K562 (cell line): ENCODE measurements around the gene MCEMP1. TPM values are rescaled to one million over a fixed set of nuclear protein-coding genes. Genes with fewer than 3 reads are reported as not detected.

Source experiments
- CEBPG ChIP-seq, 3 experiments: fragments of 200-800 bp in 1 of 3; sonication (Bioruptor generic) in 1 of 3; sonication (generic) in 1 of 3; formaldehyde crosslinking in 1 of 3; IDR thresholded peaks in 2 of 3; conservative IDR thresholded peaks in 1 of 3; 2 replicates each; pipeline versions ENCODE4 v1.6.1 to v1.8.0; 2016 to 2022; ENCODE audit warnings: missing compliant biosample characterization in 2 of 3, missing genetic modification characterization in 2 of 3, mild to moderate bottlenecking in 1 of 3, missing genetic modification reagents in 1 of 3
- DACH1 ChIP-seq: fragments of 450-650 bp; IDR thresholded peaks from 2 replicates; pipeline ENCODE4 v1.6.1; 2018; ENCODE audit not compliant: partially characterized antibody
- ERF ChIP-seq: fragments of 450-650 bp; formaldehyde crosslinking; IDR thresholded peaks from 2 replicates; pipeline ENCODE4 v1.4.0; 2020; ENCODE audit warnings: mild to moderate bottlenecking, mixed read lengths
- ESRRB ChIP-seq: fragments of 250-450 bp; sonication (Bioruptor Pico); IDR thresholded peaks from 2 replicates; pipeline ENCODE4 v1.5.0; 2020; ENCODE audit warnings: mild to moderate bottlenecking, moderate library complexity, borderline replicate concordance
- HDAC1 ChIP-seq, 2 experiments: fragments of 450-650 bp; IDR thresholded peaks; 2 replicates each; pipeline ENCODE4 v1.6.1; 2016 to 2017; ENCODE audit warnings: inconsistent platforms in 1 of 2, mild to moderate bottlenecking in 1 of 2, moderate library complexity in 1 of 2
- KAT7 ChIP-seq: sonication (generic); formaldehyde crosslinking; IDR thresholded peaks from 2 replicates; pipeline ENCODE4 v1.8.0; 2022; ENCODE audit warnings: missing genetic modification reagents, mild to moderate bottlenecking, borderline replicate concordance
- KDM1A ChIP-seq, 2 experiments: fragments of 450-650 bp; IDR thresholded peaks; 2 replicates each; pipeline ENCODE4 v1.6.1; 2016; ENCODE audit warnings: mild to moderate bottlenecking in 2 of 2
- KDM5B ChIP-seq: fragments of 200-600 bp; sonication (generic); IDR thresholded peaks from 2 replicates; pipeline ENCODE4 v1.6.1; 2012; ENCODE audit warnings: low read depth, mild to moderate bottlenecking, moderate library complexity, low read length, control low read depth, inconsistent platforms; ENCODE audit not compliant: insufficient replicate concordance
- L3MBTL2 ChIP-seq: fragments of 450-650 bp; IDR thresholded peaks from 2 replicates; pipeline ENCODE4 v1.6.1; 2016; ENCODE audit warnings: mild to moderate bottlenecking, moderate library complexity
- NONO ChIP-seq, 2 experiments: fragments of 200-400 bp in 1 of 2; fragments of 450-650 bp in 1 of 2; formaldehyde crosslinking in 1 of 2; IDR thresholded peaks; 2 replicates each; pipeline ENCODE4 v1.6.1; 2017; ENCODE audit warnings: low read depth in 2 of 2, mild to moderate bottlenecking in 2 of 2, moderate library complexity in 2 of 2, low read length in 1 of 2
- PATZ1 ChIP-seq: fragments of 250-450 bp; sonication (Bioruptor Pico); IDR thresholded peaks from 2 replicates; pipeline ENCODE4 v1.5.0; 2020; ENCODE audit warnings: mild to moderate bottlenecking, borderline replicate concordance
- PCBP1 ChIP-seq: fragments of 200-400 bp; formaldehyde crosslinking; IDR thresholded peaks from 2 replicates; pipeline ENCODE4 v1.6.1; 2018; ENCODE audit warnings: mild to moderate bottlenecking, low read depth, low read length; ENCODE audit not compliant: poor library complexity, severe bottlenecking
- POLR2B ChIP-seq: fragments of 450-650 bp; IDR thresholded peaks from 2 replicates; pipeline ENCODE4 v1.6.1; 2018; ENCODE audit warnings: low read depth; ENCODE audit not compliant: partially characterized antibody
- POLR2G ChIP-seq: fragments of 200-400 bp; formaldehyde crosslinking; IDR thresholded peaks from 2 replicates; pipeline ENCODE4 v1.6.1; 2017; ENCODE audit warnings: low read depth, mild to moderate bottlenecking, antibody characterized with exemption, low read length, moderate library complexity
- POLR2H ChIP-seq: IDR thresholded peaks from 2 replicates; pipeline ENCODE4 v1.6.1; 2016; ENCODE audit warnings: missing genetic modification characterization, low read depth, mild to moderate bottlenecking, control low read depth, missing compliant biosample characterization, moderate library complexity
- PRDM10 ChIP-seq: fragments of 450-650 bp; IDR thresholded peaks from 2 replicates; pipeline ENCODE4 v1.6.1; 2018; ENCODE audit not compliant: partially characterized antibody
- RBM22 ChIP-seq: fragments of 200-400 bp; formaldehyde crosslinking; IDR thresholded peaks from 2 replicates; pipeline ENCODE4 v1.6.1; 2018; ENCODE audit warnings: low read length, low read depth; ENCODE audit not compliant: poor library complexity, severe bottlenecking
- SAFB2 ChIP-seq: fragments of 200-400 bp; formaldehyde crosslinking; IDR thresholded peaks from 2 replicates; pipeline ENCODE4 v1.6.1; 2018; ENCODE audit warnings: borderline replicate concordance, low read length, low read depth, moderate library complexity; ENCODE audit not compliant: severe bottlenecking
- TCF7L2 ChIP-seq: fragments of 150-350 bp; IDR thresholded peaks from 2 replicates; pipeline ENCODE4 v1.6.1; 2016; ENCODE audit warnings: low read depth, mild to moderate bottlenecking, low read length, moderate library complexity
- XRCC5 ChIP-seq: fragments of 200-400 bp; formaldehyde crosslinking; IDR thresholded peaks from 2 replicates; pipeline ENCODE4 v1.6.1; 2017; ENCODE audit warnings: low read depth, mild to moderate bottlenecking, low read length
- ZNF124 ChIP-seq: sonication (generic); formaldehyde crosslinking; IDR thresholded peaks from 2 replicates; pipeline ENCODE4 v1.8.1; 2022; ENCODE audit warnings: missing genetic modification reagents
- ZNF24 ChIP-seq: fragments of 450-650 bp; IDR thresholded peaks from 2 replicates; pipeline ENCODE4 v1.6.1; 2016
- ZNF41 ChIP-seq: fragments of 250-450 bp; sonication (Bioruptor Pico); conservative IDR thresholded peaks from 2 replicates; pipeline ENCODE4 v1.4.0; 2020; ENCODE audit warnings: mild to moderate bottlenecking
- polyA plus RNA-seq, 8 experiments: library from polyadenylated mRNA; depleted of rRNA in 4 of 8; stranded (reverse) in 5 of 8; unstranded in 3 of 8; fragments of >200 nt; fragmentation: Nextera tagmentation in 2 of 8; fragmentation: Illumina TruSeq in 1 of 8; extraction: Ambion mirVana in 2 of 8; extraction: Trizol in 1 of 8; gene quantifications; 2 replicates each; pipeline versions ENCODE4 v1.2.1 to v1.2.3, GENCODE V29; 2011 to 2014; ENCODE audit warnings: inconsistent platforms in 1 of 8, missing spikeins in 1 of 8
- total RNA-seq, 7 experiments: library from RNA; depleted of rRNA in 6 of 7; stranded (reverse); fragments of >200 nt in 6 of 7; fragmentation: Illumina TruSeq in 2 of 7; extraction: Trizol in 2 of 7; gene quantifications; 2 replicates each; pipeline versions ENCODE4 v1.2.1 to v1.2.3, GENCODE V29; 2011 to 2021; ENCODE audit warnings: low replicate concordance in 1 of 7

The MCEMP1 gene
- total and polyA plus RNA-seq, 9 of the 15 experiments (the other 6 are each of a cell fraction or from before 2014, with no cell fraction given) = 0.11 to 1.8 (median 0.51) TPM

- no peak for TF ChIP-seq ZNF24
- no peak for TF ChIP-seq ESRRB (CRISPR knock-in tag)
- no peak for TF ChIP-seq KDM1A (IDR thresholded peaks at IDR 0.05)
- no peak for TF ChIP-seq ERF
- TF ChIP-seq ZNF41 = 0 out of 2 replicates have a peak, but pooled peaks have one; percentile 31
- TF ChIP-seq KAT7 (CRISPR knock-in tag) = no peak
- no peak for TF ChIP-seq XRCC5
- TF ChIP-seq PATZ1 (CRISPR knock-in tag) = no peak
- peak; percentile 52; the same call in 1 of the 2 replicates for TF ChIP-seq POLR2H (tag)
- peak; percentile 86 for TF ChIP-seq POLR2G
- TF ChIP-seq L3MBTL2 = peak; percentile 98
- no peak for TF ChIP-seq SAFB2
- TF ChIP-seq POLR2B = peak; percentile 39
- peak; percentile 47; the same call in 1 of the 2 replicates for TF ChIP-seq CEBPG (CRISPR knock-in tag; IDR thresholded peaks at IDR 0.05)
- TF ChIP-seq CEBPG (tag; conservative IDR thresholded peaks at IDR 0.05 in 1 of 2, IDR thresholded peaks at IDR 0.05 in 1 of 2) = no peak; a peak in 1 of 4 replicates
- peak; percentile 47 for TF ChIP-seq KDM5B
- no peak for TF ChIP-seq DACH1
- no peak for TF ChIP-seq PRDM10
- TF ChIP-seq TCF7L2 = no peak
- TF ChIP-seq NONO (IDR thresholded peaks at IDR 0.05; ENCODE audit: low read depth in 2 of 2, low read length in 1 of 2) = no peak
- peak; percentile 30 for TF ChIP-seq PCBP1
- no peak for TF ChIP-seq HDAC1 (IDR thresholded peaks at IDR 0.05)
- TF ChIP-seq RBM22 = peak; percentile 59
- TF ChIP-seq ZNF124 (CRISPR knock-in tag) = no peak
These were observed 40.1 kb upstream of the MCEMP1 start, which contains the start of gene STXBP2 (continued) for GRCh38 chr19:7636691-7637373.
